NT2/D1 (cell line): ENCODE results near the gene SNX27.

ENCODE experiments used
- SUZ12 ChIP-seq: IDR thresholded peaks from 2 replicates; pipeline ENCODE4 v1.6.1; 2011; ENCODE audit not compliant: insufficient read length, insufficient read depth; ENCODE audit errors: extremely low read depth
- YY1 ChIP-seq: IDR thresholded peaks from 2 replicates; pipeline ENCODE4 v1.6.1; 2011; ENCODE audit not compliant: insufficient read length, insufficient read depth
- ZNF274 ChIP-seq: IDR thresholded peaks from 2 replicates; pipeline ENCODE4 v1.6.1; 2011; ENCODE audit warnings: mild to moderate bottlenecking, low read depth, low read length

- TF ChIP-seq YY1 (no peak), ZNF274 (no peak), SUZ12 (no peak)
These were observed 61.6 kb downstream of the SNX27 start for GRCh38 chr1:151673407-151673806.
